ENCODE measurements around the gene CDON. TPM values are rescaled to one million over a fixed set of nuclear protein-coding genes. Genes with fewer than 3 reads are reported as not detected.

The CDON gene
- total and polyA plus RNA-seq, 2 donors (not counting 3 experiments of a cell fraction or from before 2014, with no cell fraction given): 1.6 to 3.8 TPM

- Histone ChIP-seq H3K9ac (replicated peaks; ENCODE audit: extremely low read depth, insufficient read depth, low read length) (no peak overlapping the region), H3K9me1 (replicated peaks; ENCODE audit: control insufficient read depth, extremely low read depth, insufficient read depth, low read length) (no peaks in the 10 kb centered on the region), H2AFZ (ENCODE audit: low read depth, low read length) (no peak overlapping the region), H3K4me1 (ENCODE audit: control insufficient read depth, extremely low read depth, insufficient read depth, low read length) (no peaks in the 10 kb centered on the region), H3K36me3 (ENCODE audit: control insufficient read depth in 2 of 2, extremely low read depth in 1 of 2, insufficient read depth in 2 of 2, low read length in 2 of 2) (no peaks in the 10 kb centered on the region), H4K20me1 (replicated peaks; ENCODE audit: control insufficient read depth, extremely low read depth, insufficient read depth, low read length) (no peaks in the 10 kb centered on the region), H3K4me3 (replicated peaks in 1 of 3; ENCODE audit: insufficient read depth in 1 of 3, low read depth in 1 of 3, low read length in 3 of 3) (no peak overlapping the region), H3K27ac (ENCODE audit: insufficient read depth, low read depth, low read length) (no peak overlapping the region), H3K27me3 (ENCODE audit: control insufficient read depth in 2 of 2, insufficient read depth in 2 of 2, low read length in 2 of 2) (peaks cover 2 to 7% of the 10 kb centered on the region in 2 experiments), H3K79me2 (ENCODE audit: control insufficient read depth, insufficient read depth, low read length) (no peaks in the 10 kb centered on the region), H3K4me2 (ENCODE audit: insufficient read depth, low read length) (no peak overlapping the region), H3K9me3 (replicated peaks; ENCODE audit: control insufficient read depth, insufficient read depth, low read length) (no peaks in the 10 kb centered on the region)
- no peak for TF ChIP-seq EZH2 (IDR thresholded peaks at IDR 0.05; ENCODE audit: borderline replicate concordance, low read depth, low read length, severe bottlenecking)
- TF ChIP-seq CTCF (IDR thresholded peaks at IDR 0.05; ENCODE audit: extremely low read depth in 1 of 2, insufficient read depth in 1 of 2, low read depth in 1 of 2, low read length in 2 of 2): no peak
- TF ChIP-seq POLR2A (IDR thresholded peaks at IDR 0.05; ENCODE audit: low read depth, low read length): no peak
- TF ChIP-seq POLR2AphosphoS5 (IDR thresholded peaks at IDR 0.05; ENCODE audit: insufficient read depth, low read depth, low read length): no peak
- no peak for TF ChIP-seq FOS (IDR thresholded peaks at IDR 0.05; ENCODE audit: borderline replicate concordance, insufficient read depth, low read length)
- TF ChIP-seq GATA2 (IDR thresholded peaks at IDR 0.05; ENCODE audit: insufficient read depth, insufficient read length, low read depth, low read length): no peak
- TF ChIP-seq MAX (IDR thresholded peaks at IDR 0.05; ENCODE audit: insufficient read depth, insufficient read length): no peak
- no peak for TF ChIP-seq MYC (IDR thresholded peaks at IDR 0.05; ENCODE audit: low read depth, low read length)
- no peak for TF ChIP-seq JUN (IDR thresholded peaks at IDR 0.05; ENCODE audit: borderline replicate concordance, insufficient read depth, insufficient read length, low read depth)
- ChIA-PET CTCF (interaction anchor here (5.1 kb wide), 1 partner anchor 267 kb away, joined by 113 read pairs; no protein-coding TSS in a partner anchor), POLR2A (no interaction called here)
- BruUV-seq (replicated peaks): no TSS peak
- dilution Hi-C loops (cut with MboI; ENCODE audit: extremely low pct_ligation_motif_present, low sequenced_read_pairs) (no loop called here), intact Hi-C loops (cut with micrococcal nuclease) (loop anchor here (10.0 kb wide), 1 partner anchor 339 kb away; the partner anchor contains the start of genes FOXRED1 and SRPRA)
- DNase-seq (ENCODE audit: low read depth, low spot score): no peak
- no peak for FAIRE-seq
Observed at GRCh38 chr11:125925804-125926203, 136.9 kb downstream of the CDON start.
